Activated T-cell treated with anti-CD3 and anti-CD28 coated beads for 1 hour (primary cell): ENCODE data around the gene UBE2E2.

ENCODE experiments used
- DNase-seq: peaks from one replicate; pipeline ENCODE4 v3.0.0-alpha.2; 2020; ENCODE audit warnings: low read depth

UBE2E2 gene

DNA sequence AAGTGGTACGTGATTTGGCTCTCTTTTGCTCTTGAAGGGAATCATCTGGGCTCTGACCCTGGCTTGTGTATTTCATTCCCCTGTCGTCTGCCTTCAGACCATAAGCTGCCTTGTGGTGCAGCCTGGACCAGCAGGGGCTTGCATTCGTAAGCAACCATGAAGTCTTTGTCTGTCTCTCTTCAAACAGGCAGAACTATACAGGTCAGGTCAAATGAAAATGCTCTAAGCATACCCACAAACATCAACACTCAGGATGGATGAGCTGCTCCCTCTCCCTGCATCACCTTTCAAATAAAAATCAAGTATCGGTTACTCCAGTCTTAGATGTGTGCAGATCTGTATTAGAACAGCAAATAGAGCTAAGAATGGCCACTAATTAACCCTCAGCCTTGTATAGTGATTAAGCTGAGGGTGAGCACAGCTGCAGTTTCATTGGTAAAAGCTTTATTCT is 334.0 kb downstream of the UBE2E2 start:
- DNase-seq: no peak

DNA sequence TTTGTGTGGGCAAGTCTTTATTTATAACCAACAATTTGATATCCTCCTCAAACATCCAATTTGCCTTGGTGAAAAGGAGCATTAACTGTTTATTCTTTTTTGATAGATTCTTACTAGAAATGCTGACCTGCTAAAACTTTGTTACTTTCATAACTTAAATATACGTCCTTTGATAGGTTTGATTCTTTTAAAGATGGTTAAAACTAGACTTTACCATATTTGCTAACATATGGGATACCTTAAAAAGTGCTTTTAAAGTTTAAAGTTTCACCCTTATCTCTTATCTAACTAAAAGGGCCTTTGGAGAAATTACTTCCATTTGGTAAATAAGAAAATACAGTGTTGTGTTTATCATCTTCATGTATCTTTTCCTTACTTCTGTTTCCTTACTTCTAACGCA is 336.1 kb downstream of the UBE2E2 start:
- no peak for DNase-seq

DNA sequence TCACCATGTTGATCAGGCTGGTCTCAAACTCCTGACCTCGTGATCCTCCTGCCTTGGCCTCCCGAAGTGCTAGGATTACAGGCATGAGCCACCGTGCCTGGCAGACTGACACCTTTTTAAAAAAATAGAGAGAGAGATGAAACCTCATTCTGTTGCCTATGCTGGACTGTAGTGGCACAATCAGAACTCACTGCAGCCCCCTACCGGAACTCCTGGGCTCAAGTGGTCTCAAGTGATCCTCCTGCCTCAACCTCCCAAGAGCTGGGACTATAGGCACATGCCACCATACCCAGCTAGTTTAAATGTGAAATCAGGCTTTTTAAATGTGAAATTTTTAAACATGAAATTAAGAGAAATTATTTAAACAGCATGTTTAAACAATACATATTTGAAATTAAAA is 337.5 kb downstream of the UBE2E2 start:
- no peak for DNase-seq

DNA sequence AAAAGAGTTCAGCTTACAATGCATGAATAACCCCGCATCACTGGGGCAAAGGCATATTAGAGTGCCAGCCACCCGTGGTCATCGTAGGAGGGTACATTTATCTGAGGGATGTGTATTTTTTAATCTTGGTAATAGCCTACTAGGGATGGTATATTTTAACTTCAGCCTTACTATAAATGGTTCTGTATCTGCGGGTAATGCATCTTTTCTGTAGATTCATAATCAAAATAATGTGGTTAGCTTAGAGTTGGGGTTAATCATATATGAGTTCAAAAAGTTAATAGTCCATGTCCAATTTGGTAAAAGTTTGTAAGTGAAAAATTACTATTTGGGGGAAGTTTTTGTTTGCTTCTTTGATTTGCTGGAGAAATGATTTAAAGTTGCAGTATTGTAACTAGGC is 339.0 kb downstream of the UBE2E2 start:
- DNase-seq: no peak

DNA sequence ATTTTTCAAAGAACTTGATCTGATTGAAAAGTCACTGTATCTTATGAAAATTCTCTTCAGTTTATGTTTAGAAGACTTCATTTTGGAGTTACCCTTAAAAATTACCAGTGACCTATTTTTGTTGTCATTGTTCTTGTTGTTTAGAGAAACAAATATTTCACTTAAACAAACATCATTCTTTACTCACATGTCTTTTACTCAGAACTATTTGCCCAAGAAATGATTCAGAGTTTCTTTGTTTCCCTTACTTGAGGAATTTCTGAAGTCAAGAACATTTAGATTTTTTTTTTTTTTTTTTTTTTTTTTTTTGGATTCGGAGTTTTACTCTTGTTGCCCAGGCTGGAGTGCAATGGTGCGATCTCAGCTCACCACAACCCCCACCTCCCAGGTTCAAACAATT is 343.1 kb downstream of the UBE2E2 start:
- DNase-seq: no peak

DNA sequence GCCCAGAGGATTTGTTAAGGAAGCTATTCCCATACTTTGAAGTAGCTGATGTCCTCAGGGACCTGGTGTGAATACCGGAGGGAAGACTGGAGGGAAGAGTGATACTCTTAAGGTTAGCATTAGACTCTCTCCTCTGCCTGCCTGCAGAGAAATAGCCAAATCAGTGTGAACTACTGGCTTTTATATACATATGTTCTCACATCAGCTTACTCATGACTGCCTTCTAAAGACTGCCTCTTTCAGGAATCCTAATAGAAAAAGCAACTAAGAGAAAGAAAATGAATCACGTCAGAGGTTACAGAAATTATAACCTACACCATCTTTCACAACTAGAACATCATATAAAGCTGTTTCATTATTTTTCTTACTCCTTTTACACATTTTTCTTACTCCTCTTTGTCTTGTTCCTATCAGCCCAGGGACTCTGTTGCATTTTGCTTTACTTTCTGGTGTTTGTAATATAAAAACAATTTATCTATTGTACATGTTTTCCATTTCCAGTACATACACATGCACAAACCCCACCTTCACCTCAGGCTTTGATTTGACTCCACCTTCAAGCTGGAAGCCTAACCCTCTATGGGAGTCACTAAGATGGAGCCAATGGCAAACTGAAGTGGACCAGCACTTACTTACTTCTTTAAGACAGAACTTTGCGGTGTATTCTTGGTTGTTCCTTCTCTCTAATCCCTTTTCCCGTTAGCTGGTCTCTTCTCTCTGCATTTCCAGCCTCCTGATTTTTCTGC is 345.0 kb downstream of the UBE2E2 start:
- no peak for DNase-seq

DNA sequence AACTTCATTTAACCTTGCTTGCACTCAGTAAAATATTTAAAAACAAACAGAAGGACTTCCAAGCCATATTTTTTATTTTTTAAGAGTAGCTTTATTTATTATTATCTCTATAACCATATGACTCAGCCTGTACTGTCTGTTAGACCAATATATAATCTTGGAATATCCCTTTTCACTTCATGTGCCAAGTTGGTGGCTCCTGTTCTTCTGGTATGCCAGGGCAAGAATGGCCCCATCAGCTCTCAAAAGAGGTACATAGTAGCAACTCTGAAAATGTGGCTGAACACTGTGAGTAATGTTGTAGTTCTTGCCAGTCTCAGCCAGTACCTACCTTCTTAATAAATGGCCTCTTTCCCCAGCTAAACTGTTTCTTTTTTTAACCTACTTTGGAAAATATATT is 345.6 kb downstream of the UBE2E2 start:
- DNase-seq: no peak

DNA sequence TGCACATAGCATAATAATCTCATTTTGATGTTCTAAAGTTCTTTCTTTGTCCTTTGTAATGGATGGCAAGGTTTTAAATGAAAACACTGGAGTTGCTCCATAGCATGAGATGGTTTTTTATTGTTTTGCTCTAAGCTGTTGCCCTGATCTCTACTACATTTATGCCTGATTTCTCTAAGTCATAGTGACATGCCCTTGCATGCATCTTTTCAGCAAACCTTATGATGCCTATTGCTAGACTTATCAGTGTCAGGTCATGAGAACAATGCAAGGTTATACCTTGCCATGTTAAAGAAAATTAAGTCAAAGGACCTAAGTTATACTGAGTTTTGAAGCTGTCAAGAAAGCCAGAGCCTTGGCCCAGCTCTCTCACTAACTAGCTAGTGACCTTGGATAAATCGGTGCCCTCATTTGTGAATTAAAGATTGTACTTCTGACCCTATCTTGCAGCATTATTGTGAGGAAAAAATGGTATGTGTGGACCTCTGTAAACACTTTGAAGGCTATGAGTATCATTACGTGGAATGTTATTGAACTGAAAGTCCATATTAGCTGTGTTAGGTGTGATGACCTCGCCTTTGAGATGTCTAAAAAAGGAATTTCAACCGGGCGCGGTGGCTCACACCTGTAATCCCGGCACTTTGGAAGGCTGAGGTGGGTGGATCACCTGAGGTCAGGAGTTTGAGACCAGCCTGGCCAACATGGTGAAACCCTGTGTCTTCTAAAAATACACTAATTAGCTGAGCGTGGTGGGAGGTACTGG is 346.2 kb downstream of the UBE2E2 start:
- no peak for DNase-seq

DNA sequence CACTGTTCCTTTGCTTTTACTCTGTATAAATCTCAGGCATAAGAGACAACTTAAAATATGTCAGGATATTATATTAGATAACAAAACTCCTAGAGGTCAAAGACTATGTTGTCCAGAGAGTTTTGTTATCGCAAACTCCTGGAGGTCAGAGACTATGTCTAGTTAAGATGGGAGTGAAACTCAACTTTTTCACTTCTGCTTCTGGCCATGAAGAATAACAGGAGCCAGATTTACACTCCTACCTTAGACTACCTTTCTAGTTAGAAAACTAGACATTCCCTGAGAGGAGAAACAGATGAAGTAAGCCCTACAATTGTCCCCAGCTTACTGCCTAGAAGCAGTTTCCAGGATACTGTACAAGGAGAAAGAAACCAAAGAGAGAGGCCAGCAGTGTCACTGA is 347.3 kb downstream of the UBE2E2 start:
- no peak for DNase-seq

DNA sequence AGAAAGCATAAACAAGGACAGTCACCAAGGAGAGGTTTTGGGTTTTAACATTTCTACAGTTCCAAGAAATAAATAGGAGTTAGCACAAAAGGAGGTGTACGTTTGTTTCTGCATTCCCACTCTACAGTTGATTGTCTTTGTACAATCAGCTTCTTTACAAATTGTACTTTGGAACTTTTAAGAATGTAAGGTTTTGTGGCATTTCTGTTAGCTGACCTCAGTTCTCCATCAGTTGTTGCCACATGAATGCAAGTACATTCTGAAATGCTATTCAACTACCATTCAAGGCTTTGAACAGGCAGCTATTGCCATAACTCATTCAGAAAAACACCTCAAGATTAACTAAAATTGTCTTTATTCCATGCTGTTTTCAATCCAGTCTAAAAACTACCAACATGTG is 349.4 kb downstream of the UBE2E2 start:
- no peak for DNase-seq

DNA sequence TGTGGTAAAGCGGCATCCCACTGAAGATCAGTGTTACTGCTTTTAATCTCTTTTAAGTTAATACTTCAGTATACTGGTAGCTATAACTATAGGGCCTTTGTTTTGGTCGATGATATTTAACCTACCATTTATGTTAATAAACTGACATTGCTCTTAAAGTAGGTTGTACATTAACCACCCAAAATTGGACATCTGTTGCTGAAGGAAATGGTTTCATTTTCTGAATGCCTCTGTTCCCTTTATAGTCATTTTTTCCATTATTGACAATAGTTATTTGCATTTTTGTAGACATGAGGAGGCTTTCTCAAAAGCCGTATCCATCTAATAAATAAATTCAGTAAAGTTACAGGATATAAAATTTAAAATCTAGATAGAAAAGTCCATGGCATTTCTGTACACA is 350.2 kb downstream of the UBE2E2 start:
- no peak for DNase-seq

DNA sequence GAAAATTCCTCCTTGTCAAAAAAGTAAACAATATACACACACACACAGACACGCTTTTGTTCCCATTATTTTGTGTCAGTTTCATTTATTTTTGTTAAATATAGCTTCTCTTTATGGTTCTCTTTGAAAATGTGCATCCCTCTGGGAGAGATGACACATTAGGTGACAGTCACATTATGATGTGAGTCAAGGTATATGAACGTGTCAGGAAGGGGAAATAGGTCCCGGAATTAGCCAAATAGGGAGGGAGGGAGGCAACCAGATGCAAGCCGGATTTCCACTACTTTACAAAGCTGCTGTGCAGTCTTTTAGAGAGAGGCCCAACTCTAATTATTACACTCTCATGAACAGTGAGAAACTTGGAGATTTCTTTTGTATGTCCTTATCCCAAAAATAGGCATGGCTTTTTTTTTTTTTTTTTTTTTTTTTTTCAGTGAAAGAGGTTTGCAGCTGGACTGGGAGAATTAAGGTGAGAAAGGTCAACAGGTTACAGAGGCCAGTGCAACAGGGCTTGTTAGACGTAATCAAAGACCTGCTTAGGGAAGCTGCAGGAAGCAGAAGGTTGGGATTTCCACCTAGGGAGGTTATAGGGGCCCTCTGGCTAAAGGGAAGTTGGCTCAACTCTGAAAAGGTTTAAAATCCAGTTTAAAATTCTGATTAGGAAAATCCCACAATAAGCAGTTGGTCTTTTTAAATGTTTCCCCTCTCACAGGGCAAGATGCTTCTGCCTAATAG is 362.1 kb downstream of the UBE2E2 start:
- DNase-seq: no peak

DNA sequence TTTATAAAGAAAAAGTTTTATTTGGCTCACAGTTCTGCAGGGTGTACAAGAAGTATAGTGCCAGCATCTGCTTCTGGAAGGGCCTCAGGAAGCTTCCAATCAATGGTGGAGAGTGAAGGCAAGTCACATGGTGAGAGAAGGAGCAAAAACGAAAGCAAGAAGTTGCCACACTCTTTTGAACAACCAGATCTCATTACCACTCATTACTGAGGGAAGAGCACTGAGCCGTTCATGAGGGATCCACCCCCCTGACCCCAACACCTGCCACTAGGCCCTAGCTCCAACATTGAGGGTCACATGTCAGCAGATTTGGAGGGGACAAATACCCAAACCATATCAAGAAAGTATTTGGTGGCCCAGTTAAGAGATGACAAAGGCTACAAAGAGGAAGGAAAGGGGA is 363.4 kb downstream of the UBE2E2 start:
- no peak for DNase-seq

DNA sequence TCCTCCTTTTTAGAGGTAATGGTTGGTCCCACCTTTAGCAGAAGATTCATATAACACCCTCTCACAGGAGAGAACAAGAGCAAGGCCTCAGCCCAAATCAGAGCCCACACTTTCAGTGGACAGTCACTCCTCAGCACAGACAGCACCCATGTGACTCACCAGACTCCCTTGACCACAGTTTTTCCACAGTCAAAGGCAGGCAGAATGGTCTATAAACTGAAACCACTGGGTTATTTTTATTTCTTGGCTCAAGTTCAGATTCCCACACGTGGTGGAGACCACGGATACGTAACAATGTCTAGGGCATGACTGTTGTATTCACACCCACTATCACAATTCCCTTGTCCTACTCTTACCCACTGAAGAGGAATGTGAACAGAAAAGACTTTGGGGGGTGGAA is 364.8 kb downstream of the UBE2E2 start:
- no peak for DNase-seq

DNA sequence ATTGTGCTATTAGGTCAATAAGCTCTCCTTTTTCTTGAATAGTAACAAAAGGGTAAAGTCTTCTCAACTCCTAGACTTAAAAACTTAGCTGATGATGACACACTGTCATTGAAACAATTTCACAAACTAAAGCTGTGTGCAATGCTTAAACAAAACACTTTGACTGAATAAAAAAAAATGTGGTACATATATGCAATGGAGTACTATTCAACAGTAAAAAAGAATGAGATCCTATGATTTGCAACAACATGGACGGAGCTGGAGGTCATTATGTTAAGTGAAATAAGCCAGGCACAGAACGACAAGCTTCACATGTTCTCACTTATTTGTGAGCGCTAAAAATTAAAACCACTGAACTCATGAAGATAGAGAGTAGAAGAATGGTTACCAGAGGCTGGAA is 370.7 kb downstream of the UBE2E2 start:
- no peak for DNase-seq

DNA sequence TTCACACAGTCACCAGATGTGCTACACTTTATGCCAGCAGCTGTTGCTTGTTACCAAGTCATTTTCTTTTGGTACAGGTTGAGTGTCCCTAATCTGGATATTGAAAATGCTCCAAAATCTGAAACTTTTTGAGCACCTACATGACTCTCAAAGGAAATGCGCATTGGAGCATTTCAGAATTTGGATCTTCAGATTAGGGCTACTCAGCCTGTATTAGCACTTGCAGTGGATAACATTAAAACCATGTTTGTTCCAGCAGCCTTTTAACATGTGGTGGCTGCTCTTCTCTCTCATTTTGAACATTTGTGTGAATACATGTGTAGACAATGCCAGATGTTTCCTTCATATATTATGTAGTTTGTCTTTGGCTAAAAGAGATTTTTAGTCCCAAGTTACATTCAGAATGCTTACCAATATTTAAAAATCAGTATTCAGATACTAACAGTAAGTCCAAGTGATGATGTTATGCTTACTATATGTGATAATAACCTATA is 371.7 kb downstream of the UBE2E2 start:
- no peak for DNase-seq

DNA sequence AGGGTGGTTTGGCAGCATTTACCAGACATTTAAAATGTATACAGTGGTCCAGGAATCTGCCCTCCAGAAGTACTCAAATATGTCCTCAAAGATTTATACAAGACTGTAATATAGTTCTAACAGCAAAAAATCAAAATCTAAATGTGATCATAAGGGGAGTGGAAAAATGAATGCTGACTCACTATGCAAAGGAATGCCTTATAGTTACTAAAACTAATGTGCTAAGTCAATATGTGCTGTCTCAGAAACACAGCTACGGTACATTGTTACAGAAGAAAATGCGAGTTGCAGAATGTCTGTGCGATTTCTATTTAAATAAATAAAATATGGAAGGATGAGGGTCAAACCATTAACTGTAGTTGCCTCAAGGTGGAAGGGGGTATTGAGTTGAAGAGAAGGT is 372.6 kb downstream of the UBE2E2 start:
- DNase-seq: no peak

DNA sequence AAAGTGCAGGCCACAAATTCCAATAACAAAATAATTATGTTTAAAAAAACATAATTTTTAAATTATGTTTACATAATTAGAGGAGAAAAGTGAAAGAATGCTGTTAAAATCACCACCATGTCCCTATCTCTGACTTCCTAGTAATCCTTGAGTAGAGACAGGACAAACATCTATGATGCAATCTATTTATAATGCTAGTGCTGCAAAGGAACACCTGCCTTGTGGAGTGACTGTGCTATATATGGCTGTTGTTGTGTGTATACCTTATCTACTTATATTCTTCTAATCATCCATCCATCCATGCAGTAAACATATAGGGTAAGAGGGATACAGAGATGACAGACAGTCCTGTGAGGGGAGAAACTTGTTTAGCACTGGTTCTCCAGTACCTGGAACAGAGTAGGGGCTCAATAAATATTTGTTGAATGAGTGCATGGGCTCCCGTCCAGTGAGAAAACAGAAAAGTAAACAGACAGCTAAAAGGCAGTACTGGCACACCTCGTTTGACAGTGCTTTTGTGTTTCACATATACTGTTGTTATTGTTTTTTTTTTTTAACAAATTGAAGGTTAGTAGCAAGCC is 373.3 kb downstream of the UBE2E2 start:
- DNase-seq: no peak

DNA sequence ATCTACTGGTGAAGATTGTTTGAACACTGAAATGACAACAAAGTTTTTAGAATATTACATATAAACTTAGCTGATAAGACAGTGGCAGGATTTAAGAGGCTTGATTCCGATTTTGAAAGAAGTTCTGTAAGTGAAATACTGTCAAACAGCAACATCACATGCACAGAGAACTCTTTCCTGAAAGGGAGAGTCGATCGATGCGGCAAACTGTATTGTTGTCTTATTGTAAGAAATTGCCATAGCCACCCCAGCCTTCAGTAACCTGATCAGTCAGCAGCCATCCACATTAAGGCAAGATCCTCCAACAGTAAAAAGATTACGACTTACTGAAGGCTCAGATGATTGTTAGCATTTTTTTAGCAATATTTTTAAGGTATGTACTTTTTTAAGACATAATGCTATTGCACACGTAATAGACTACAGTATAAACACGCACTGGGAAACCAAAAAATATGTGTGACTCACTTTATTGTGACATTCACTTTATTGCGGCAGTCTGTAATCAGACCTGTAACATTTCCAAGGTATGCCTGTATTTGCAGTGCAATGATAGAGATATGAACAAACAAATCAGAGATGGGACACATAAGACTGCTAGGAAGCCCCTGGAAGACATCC is 377.1 kb downstream of the UBE2E2 start:
- no peak for DNase-seq

DNA sequence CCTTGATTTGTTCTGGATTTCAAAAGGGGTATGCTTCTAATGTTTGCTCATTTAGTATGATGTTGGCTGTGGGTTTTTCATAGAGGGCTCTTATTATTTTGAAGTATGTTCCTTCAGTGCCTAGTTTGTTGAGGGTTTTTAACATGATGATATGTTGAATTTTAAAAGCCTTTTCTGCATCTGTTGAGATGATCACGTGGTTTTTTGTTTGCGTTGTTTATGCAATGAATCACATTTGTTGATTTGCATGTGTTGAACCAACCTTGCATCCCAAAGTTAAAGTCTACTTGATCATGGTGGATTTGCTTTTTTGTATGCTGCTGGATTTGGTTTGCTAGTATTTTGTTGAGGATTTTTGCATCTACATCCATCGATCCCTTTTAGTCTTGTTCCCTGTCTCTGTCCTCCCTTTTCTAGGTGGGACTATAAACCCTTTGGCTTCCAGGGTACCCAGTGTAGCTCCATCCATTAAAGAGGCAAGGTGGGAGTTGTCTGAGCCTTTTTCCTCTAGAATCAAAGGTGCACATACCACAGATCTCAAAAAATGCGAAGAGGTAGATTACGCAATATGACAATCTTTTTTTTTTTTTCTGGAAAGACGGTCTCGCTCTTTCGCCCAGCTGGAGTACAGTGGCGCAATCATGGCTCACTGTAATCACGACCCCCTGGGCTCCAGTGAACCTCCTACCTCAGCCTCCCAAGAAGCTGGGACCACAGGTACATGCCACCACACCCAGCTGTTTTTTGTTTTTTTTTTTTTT is 381.0 kb downstream of the UBE2E2 start:
- DNase-seq: no peak

DNA sequence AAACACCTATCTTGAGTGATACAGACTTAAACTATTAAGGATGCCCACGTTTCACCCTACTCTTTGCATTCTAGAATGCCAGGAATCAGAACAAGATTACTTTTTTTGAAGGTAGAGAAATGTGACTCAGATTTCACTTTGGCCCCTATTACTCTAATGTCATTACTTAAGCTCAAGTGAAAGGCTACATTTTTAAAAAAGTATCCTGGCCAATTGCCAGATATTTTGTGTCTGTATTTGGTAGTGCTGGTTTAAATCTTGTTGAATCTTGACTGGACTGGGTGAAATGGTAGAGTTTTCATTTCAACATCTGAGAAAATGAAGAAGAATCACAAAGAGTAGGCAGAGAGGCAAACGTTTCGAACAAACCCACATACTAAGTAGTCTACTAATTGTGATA is 384.4 kb downstream of the UBE2E2 start:
- DNase-seq: no peak
